ENCODE measurements around the gene SLC34A1.

DNA sequence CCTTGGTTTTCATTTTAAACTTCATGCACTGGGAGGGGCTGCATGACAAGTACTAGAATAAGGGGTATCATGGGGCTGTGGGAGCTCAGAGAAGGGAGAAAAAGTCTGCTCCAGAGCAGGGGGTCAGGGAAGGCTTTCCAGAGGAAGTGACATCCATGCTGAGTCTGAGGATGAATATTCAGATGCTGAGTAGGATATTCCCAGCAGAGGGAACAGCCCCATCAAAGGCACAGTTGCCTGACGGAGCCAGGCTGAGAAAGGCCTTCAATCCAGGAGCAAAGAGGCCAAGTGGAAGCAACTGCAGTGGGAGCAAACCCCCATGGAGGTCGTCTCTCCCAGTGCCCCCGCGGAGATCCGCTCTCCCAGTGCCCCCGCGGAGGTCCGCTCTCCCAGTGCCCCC lies 11.8 kb downstream of the SLC34A1 start:
- no peak for TF ChIP-seq CTCF (conservative IDR thresholded peaks at IDR 0.05; ENCODE audit: low read depth, low read length)
- no peak for TF ChIP-seq EZH2 (IDR thresholded peaks at IDR 0.05; ENCODE audit: borderline replicate concordance, low read depth, low read length, poor library complexity, severe bottlenecking)

Data from A673 (cell line).